HG03354 (cell line): ENCODE measurements around the gene MOAP1.
"Not testable (repeated sequence)": the region's sequence is repeated elsewhere in the genome, so short reads cannot be mapped to it uniquely, and the experiment has no call there.

Experiments
- ATAC-seq: cut with Tn5 transposase; IDR thresholded peaks from one replicate; pipeline ENCODE4 v1.9.1; 2021; ENCODE audit warnings: mild to moderate bottlenecking; ENCODE audit not compliant: unreplicated experiment, poor library complexity, severe bottlenecking

Gene MOAP1

DNA sequence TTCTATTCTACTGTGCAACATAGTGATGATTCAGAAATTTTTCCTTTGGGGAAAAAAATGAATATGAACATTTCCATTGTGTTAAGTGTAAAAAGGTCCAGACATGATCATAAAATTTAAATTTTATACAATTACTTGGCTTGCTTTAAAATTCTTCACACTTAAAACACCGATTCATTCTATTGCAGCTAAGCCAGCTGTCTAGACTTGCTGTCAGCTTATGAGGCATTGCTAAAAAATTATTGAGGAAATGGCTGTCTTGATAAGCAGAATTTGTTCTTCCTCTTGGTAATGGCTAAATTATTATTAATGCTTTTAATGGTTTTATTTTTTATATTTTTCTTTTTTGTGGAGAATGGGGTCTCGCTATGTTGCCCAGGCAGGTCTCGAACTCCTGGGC lies 2.3 kb upstream of the MOAP1 start:
- no peak for ATAC-seq

- ATAC-seq, result no peak
These were observed 1.8 kb upstream of the MOAP1 start for GRCh38 chr14:93186466-93186865.

DNA sequence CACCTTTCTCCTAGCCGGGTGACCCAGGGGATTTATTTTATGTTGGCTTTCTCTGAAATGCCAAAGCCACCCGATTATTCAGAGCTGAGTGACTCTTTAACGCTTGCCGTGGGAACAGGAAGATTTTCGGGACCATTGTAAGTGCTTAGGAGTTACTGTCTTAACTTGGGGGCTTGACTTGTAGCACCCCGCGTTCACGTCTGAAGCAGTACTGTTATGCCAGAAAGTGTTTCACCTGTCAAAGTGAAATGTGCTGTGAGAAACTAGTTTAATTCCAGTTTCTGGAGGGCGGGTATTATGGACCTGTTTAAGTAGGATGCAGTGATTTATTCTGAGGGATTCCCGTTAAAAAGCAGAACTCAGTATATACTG lies 638 bp upstream of the MOAP1 start:
- ATAC-seq, result peak; percentile 5

- no peak for ATAC-seq
These were observed 940 bp downstream of the MOAP1 start for GRCh38 chr14:93183596-93184317.

- no peak for ATAC-seq
These were observed 9.2 kb downstream of the MOAP1 start for GRCh38 chr14:93175492-93175891.

GRCh38 chr14:93174731-93175130 lies 10.0 kb downstream of the MOAP1 start:
- ATAC-seq, result not testable (repeated sequence)

DNA sequence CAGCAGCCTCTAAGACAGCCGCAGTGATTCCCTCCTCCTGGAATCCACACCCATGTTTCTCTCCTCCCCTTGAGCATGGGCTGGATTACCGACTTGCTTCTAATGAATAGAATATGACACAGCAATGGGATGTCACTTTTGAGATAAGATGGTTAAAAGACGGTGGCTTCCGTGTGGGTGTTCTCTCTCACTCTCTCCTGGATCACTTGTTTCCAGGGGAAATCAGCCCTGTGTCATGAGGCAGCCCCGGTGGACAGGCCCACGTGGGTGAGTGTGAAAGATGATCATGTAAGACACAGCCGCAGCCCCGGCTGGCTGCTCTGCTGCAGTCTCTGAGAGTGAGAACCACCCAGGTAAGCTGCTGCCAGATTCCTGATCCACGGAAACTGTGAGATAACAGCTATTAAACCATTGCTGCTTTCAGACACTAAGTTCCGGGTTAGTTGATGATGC lies 10.7 kb downstream of the MOAP1 start:
- no peak for ATAC-seq

- ATAC-seq, result no peak
These were observed 13.3 kb downstream of the MOAP1 start for GRCh38 chr14:93171376-93171775.

DNA sequence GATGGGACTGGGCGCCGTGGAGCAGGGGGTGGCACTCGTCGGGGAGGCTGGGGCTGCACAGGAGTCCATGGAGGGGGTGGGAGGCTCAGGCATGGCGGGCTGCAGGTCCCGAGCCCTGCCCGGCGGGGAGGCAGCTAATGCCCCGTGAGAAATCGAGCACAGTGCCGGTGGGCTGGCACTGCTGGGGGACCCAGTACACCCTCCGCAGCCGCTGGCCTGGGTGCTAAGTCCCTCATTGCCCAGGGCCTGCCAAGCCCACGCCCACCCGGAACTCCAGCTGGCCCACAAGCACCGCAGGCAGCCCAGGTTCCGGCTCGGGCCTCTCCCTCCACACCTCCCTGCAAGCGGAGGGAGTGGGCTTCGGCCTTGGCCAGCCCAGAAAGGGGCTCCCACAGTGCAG lies 14.6 kb downstream of the MOAP1 start:
- ATAC-seq, result not testable (repeated sequence)

DNA sequence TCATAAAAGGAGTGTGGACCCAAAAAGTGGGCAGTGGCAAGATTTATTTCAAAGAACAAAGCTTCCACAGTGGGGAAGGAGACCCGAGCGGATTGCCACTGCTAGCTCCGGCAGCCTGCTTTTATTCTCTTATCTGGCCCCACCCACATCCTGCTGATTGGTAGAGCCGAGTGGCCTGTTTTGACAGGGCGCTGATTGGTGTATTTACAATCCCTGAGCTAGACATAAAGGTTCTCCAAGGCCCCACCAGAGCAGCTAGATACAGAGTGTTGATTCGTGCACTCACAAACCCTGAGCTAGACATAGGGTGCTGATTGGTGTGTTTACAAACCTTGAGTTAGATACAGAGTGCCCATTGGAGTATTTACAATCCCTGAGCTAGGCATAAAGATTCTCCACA lies 15.1 kb downstream of the MOAP1 start:
- not testable (repeated sequence) for ATAC-seq

DNA sequence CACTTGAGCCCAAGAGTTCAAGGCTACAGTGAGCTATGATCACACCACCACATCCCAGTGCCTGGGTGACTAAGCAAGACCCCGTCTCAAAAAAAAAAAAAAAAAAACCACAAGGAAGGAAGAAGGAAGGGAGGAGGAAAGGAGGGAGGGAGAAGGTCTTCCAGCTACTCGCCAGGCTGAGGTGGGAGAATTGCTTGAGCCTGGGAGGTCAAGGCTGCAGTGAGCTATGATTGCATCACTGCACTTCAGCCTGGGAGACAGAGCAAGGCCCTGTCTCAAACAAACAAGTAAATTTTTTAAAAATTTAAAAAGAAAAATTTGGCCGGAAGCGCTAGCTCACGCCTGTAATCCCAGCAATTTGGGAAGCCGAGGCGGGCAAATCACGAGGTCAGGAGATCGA lies 16.1 kb downstream of the MOAP1 start:
- not testable (repeated sequence) for ATAC-seq

DNA sequence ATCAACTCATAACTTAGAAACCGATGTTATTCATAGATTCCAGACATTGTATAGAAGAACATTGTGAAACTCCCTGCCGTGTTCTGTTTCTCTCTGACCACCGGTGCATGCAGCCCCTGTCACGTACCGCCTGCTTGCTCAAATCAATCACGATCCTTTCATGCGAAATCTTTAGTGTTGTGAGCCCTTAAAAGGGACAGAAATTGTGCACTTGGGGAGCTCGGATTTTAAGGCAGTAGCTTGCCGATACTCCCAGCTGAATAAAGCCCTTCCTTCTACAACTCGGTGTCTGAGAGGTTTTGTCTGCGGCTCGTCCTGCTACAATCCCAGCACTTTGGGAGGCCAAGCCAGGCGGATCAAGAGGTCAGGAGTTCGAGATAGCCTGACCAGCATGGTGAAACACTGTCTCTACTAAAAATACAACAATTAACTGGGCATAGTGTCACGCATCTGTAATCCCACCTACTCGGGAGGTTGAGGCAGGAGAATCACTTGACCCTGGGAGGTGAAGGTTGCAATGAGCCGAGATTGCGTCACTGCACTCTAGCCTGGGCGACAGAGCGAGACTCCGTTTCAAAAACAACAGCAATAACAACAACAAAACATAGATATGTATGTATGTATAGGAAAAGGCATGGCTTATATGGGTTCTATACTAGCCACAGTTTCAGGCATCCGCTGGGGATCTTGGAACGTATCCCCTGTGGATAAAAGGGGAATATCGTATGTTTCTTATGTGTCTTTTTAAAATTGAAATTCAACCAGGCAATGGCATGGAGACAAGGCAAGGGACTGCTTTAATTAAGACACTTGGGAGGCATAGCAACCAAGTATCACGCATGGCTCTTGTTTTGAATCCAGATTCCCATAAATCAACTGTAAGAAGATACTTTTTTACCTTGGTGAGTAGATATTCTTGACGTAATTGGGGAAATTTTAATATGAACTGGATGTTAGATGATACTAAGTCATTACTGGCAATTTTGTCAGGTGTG lies 19.1 kb downstream of the MOAP1 start:
- ATAC-seq, result not testable (repeated sequence)

DNA sequence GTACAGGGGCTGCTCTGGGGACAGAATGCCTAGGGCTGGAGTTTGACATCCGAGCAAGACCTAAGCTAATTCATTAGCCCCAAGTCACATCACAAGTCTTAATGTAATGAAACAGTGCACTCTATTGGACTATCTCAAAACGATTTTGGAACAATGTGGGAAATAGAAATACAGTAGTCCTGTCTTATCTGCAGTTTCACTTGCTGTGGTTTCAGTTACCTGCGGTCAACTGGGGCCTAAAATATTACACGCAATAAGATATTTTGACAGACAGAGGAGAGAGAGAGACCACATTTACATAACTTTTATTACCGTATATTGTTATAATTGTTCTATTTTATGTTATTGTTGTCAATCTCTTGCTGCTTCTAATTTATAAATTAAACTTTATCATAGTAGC lies 21.1 kb downstream of the MOAP1 start:
- peak; percentile 44 for ATAC-seq

DNA sequence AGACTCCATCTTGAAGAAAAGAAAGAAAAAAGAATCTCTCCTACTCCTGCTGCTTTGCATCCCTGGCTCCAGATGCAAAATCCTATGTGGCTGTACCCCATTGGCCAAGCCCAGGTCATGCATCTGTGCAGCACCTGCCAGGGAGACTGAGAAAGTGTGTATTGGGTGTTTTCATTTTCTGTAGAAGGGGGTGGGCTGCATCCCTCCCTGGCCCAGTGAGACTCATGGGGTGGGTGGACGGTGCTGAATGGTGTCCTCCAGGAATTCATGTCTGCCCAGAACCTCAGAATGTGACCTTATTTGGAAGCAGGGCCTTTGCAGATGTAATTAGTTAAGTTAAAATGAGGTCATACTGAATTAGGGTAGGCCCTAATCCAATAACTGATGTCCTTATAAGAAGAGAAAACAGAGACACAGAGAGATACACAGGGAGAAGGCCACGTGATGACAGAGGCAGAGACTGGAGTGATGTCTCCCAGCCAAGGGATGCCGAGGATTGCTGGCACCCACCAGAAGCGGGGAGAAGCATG lies 23.2 kb downstream of the MOAP1 start:
- no peak for ATAC-seq

- no peak for ATAC-seq
These were observed 24.3 kb downstream of the MOAP1 start for GRCh38 chr14:93160353-93160801.

- not testable (repeated sequence) for ATAC-seq
These were observed 24.9 kb downstream of the MOAP1 start for GRCh38 chr14:93159625-93160352.

GRCh38 chr14:93158349-93158748 lies 26.3 kb downstream of the MOAP1 start:
- ATAC-seq, result not testable (repeated sequence)

DNA sequence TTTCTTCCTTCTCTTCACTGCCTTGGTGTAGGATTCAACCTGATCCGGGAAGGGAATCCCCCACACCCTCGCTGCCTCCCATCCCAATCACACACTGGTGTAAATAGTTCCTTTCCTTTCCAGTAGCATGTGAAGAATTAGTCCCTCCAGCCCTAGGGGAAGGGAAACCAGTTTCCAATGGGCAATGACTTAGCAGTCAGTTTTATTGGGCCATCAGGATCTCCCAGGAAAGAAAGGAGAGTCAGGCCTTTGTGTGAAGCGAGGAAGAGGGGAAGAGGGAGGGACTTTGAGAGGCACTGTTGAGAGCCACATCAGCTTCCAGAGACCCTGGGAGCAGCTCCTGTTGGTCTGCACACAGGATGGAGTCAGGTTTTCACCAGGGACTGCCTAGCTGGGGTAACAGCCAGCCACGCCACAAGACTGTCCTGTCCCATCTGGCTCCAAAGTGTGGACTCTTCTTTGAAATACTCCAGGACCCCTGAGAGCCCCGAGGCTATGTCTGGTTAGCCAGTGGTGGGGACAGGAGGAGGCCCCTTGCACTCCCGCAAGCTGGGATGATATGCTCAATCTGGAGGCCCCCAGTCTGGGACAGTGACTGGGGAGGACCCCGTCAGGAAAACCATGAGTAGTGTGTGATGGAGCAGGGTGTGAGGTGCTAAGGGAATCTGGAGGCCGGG lies 27.9 kb downstream of the MOAP1 start:
- no peak for ATAC-seq

DNA sequence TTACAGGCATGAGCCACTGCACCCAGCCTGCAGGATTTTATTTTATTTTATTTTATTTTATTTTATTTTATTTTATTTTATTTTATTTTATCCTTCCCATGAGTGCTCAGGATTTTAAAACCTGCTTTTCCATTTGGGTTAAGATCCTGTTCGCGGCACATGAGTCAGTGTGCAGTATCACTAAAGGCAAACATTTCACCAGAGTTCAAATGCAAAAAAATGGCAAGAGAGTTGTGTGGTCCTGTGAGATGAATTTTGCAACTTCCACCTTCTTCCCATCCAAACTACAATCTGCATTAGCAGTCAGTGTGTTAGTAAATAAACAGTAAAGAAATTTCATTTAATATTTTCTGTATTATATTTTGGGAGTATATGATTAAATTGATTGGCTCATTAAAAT lies 29.0 kb downstream of the MOAP1 start:
- ATAC-seq, result no peak
